Retinal pigment epithelial cell (primary cell): Measurements from ENCODE around the gene ZNF148.

Experiments
- DNase-seq: peaks from one replicate; pipeline ENCODE4 v3.0.0-alpha.2; 2010; ENCODE audit warnings: low read depth
- H3K4me3 ChIP-seq: 2 replicates; pipeline ENCODE4 v1.5.1; 2011; ENCODE audit warnings: mild to moderate bottlenecking, low read length, control low read depth, moderate library complexity
- CTCF ChIP-seq: conservative IDR thresholded peaks from 2 replicates; pipeline ENCODE4 v1.5.1; 2011; ENCODE audit warnings: low read depth, low read length, control low read depth, inconsistent platforms

Gene ZNF148

GRCh38 chr3:125357837-125358236 is 17.3 kb downstream of the ZNF148 start:
- no peak for TF ChIP-seq CTCF
- peak overlapping the region; percentile 70 for H3K4me3 ChIP-seq
- DNase-seq, result no peak

- TF ChIP-seq CTCF, result no peak
- no peak for DNase-seq
- H3K4me3 ChIP-seq, result peak overlapping the region; percentile 70
These were observed 18.0 kb downstream of the ZNF148 start for GRCh38 chr3:125357032-125357658.

- no peak for DNase-seq
- H3K4me3 ChIP-seq, result peak overlapping the region; percentile 70
- TF ChIP-seq CTCF, result no peak
These were observed 18.7 kb downstream of the ZNF148 start for GRCh38 chr3:125356140-125357026.

- H3K4me3 ChIP-seq, result no peak overlapping the region
- no peak for TF ChIP-seq CTCF
- DNase-seq, result no peak
These were observed 21.5 kb downstream of the ZNF148 start for GRCh38 chr3:125353659-125354058.

- TF ChIP-seq CTCF, result no peak
- no peak for DNase-seq
- H3K4me3 ChIP-seq, result no peak overlapping the region
These were observed 22.0 kb downstream of the ZNF148 start for GRCh38 chr3:125353128-125353527.

GRCh38 chr3:125351814-125352456 is 23.2 kb downstream of the ZNF148 start:
- no peak for TF ChIP-seq CTCF
- no peak overlapping the region for H3K4me3 ChIP-seq
- DNase-seq, result no peak
